Measurements from ENCODE around the gene KRTAP10-1. TPM values are rescaled to one million over a fixed set of nuclear protein-coding genes. Genes with fewer than 3 reads are reported as not detected.

KRTAP10-1 gene
- total and polyA plus RNA-seq, 9 of the 15 experiments (the other 6 are each of a cell fraction or from before 2014, with no cell fraction given) = not detected

DNA sequence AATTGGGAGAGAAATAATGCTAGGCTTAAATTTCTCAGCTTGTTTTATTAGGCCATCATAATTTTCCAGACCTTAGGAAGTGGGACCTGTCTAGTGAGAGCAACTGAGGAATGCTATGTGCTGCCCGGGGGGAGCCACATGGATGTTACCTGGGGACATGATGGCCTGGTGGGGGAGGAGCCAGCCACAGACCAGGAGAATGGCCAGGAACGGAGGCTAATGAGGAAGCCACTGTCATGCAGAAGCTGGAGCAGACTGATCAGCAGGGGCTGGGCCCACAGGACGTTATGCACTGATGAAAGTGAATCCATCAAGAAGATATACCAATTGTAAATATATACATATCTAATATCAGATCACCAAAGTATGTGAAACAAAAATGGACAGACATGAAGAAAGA, 4.6 kb upstream of the KRTAP10-1 start:
- Histone ChIP-seq H4K20me1 (replicated peaks; ENCODE audit: control insufficient read depth, insufficient read depth, low read length) (no peaks in the 10 kb centered on the region), H3K9me1 (ENCODE audit: control insufficient read depth, insufficient read depth, low read length) (no peaks in the 10 kb centered on the region), H3K4me1 (replicated peaks in 1 of 2; ENCODE audit: control insufficient read depth in 2 of 2, insufficient read depth in 2 of 2, low read length in 2 of 2) (peaks cover 0 to under 1% of the 10 kb centered on the region in 2 experiments; a peak in 2 of 5 replicates), H3K79me2 (ENCODE audit: control insufficient read depth, insufficient read depth, low read length) (no peaks in the 10 kb centered on the region), H2AFZ (ENCODE audit: low read depth, low read length) (no peak overlapping the region), H3K36me3 (ENCODE audit: control insufficient read depth, insufficient read depth, low read length) (no peaks in the 10 kb centered on the region), H3K4me2 (ENCODE audit: insufficient read depth, low read length) (no peak overlapping the region), H3K9ac (ENCODE audit: insufficient read depth in 1 of 2, low read depth in 2 of 2, low read length in 2 of 2) (no peak overlapping the region), H3K27me3 (ENCODE audit: control insufficient read depth in 2 of 2, insufficient read depth in 2 of 2, low read length in 2 of 2) (peaks cover 0 to 20% of the 10 kb centered on the region in 2 experiments; a peak in 4 of 5 replicates), H3K4me3 (no peak overlapping the region), H3K9me3 (replicated peaks; ENCODE audit: control insufficient read depth, insufficient read depth, low read depth, low read length) (no peaks in the 10 kb centered on the region), H3K27ac (ENCODE audit: extremely low read depth, low read depth, low read length) (no peak overlapping the region)
- no peak for DNase-seq (ENCODE audit: extremely low read depth in 1 of 4, low spot score in 3 of 4)
- no TSS peak for BruUV-seq (replicated peaks)
- ATAC-seq = no peak
- in situ Hi-C loops (cut with MboI) (no loop called here), intact Hi-C loops (cut with micrococcal nuclease) (no loop called here)
- POLR2A ChIA-PET = no interaction called here
- no peak for TF ChIP-seq KHSRP (IDR thresholded peaks at IDR 0.05)
- no peak for TF ChIP-seq NCOA1 (IDR thresholded peaks at IDR 0.05; ENCODE audit: low read depth)
- no peak for TF ChIP-seq ZBTB2 (IDR thresholded peaks at IDR 0.05)
- no peak for TF ChIP-seq SMARCA5 (IDR thresholded peaks at IDR 0.05)
- FAIRE-seq = no peak
- CTCF ChIA-PET (ENCODE audit: low intra/inter-chr PET ratio) = no interaction called here
- WGBS (ENCODE audit: insufficient coverage, low coverage, missing lambda C conversion rate) = 0% methylated on average over 3 of the region's 3 CpGs

GRCh38 chr21:44542716-44543115, 2.7 kb upstream of the KRTAP10-1 start:
- H3K27me3 ChIP-seq (ENCODE audit: control insufficient read depth in 2 of 2, insufficient read depth in 2 of 2, low read length in 2 of 2) = peaks cover 4 to 32% of the 10 kb centered on the region in 2 experiments; a peak in 4 of 5 replicates
- peaks cover 0 to 4% of the 10 kb centered on the region in 2 experiments; a peak in 2 of 5 replicates for H3K4me1 ChIP-seq (replicated peaks in 1 of 2; ENCODE audit: control insufficient read depth in 2 of 2, insufficient read depth in 2 of 2, low read length in 2 of 2)
- 0% methylated on average over 1 of the region's 1 CpG for WGBS (ENCODE audit: insufficient coverage, low coverage, missing lambda C conversion rate)
- no peaks in the 10 kb centered on the region for H3K9me1 ChIP-seq (ENCODE audit: control insufficient read depth, insufficient read depth, low read length)
- no peak overlapping the region for H3K27ac ChIP-seq (ENCODE audit: extremely low read depth, low read depth, low read length)
- no TSS peak for BruUV-seq (replicated peaks)
- H3K36me3 ChIP-seq (ENCODE audit: control insufficient read depth, insufficient read depth, low read length) = no peaks in the 10 kb centered on the region
- ChIA-PET POLR2A (no interaction called here), CTCF (ENCODE audit: low intra/inter-chr PET ratio) (no interaction called here)
- in situ Hi-C loops (cut with MboI) = no loop called here
- H3K4me2 ChIP-seq (ENCODE audit: insufficient read depth, low read length) = no peak overlapping the region
- DNase-seq (ENCODE audit: extremely low read depth in 1 of 4, low spot score in 3 of 4) (no peak), ATAC-seq (no peak), FAIRE-seq (no peak)
- no peak overlapping the region for H2AFZ ChIP-seq (ENCODE audit: low read depth, low read length)
- H3K79me2 ChIP-seq (ENCODE audit: control insufficient read depth, insufficient read depth, low read length) = no peaks in the 10 kb centered on the region
- intact Hi-C loops (cut with micrococcal nuclease) = no loop called here
- no peaks in the 10 kb centered on the region for H4K20me1 ChIP-seq (replicated peaks; ENCODE audit: control insufficient read depth, insufficient read depth, low read length)
- no peak overlapping the region for H3K4me3 ChIP-seq
- no peak for TF ChIP-seq EHMT2 (IDR thresholded peaks at IDR 0.05)
- TF ChIP-seq TRIM28 (IDR thresholded peaks at IDR 0.05) = 0 out of 2 replicates have a peak, but pooled peaks have one; percentile 59
- TF ChIP-seq MXI1 (IDR thresholded peaks at IDR 0.05; ENCODE audit: low read depth, low read length) = no peak
- no peak for TF ChIP-seq XRCC3 (IDR thresholded peaks at IDR 0.05)
- TF ChIP-seq, protein P1, sequence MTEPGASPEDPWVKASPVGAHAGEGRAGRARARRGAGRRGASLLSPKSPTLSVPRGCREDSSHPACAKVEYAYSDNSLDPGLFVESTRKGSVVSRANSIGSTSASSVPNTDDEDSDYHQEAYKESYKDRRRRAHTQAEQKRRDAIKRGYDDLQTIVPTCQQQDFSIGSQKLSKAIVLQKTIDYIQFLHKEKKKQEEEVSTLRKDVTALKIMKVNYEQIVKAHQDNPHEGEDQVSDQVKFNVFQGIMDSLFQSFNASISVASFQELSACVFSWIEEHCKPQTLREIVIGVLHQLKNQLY (CRISPR knock-in tag; conservative IDR thresholded peaks at IDR 0.05) = no peak
- H3K9me3 ChIP-seq (replicated peaks; ENCODE audit: control insufficient read depth, insufficient read depth, low read depth, low read length) = no peaks in the 10 kb centered on the region
- H3K9ac ChIP-seq (ENCODE audit: insufficient read depth in 1 of 2, low read depth in 2 of 2, low read length in 2 of 2) = no peak overlapping the region

Data from K562 (cell line).